GM12878 (cell line): ENCODE measurements around the gene GIT1. TPM values are rescaled to one million over a fixed set of nuclear protein-coding genes. Genes with fewer than 3 reads are reported as not detected.

Source experiments
- ATAC-seq: fragments of 200-7000 bp; cut with Tn5 transposase; 3 replicates; pipeline ENCODE4 v1.9.1; 2020; ENCODE audit warnings: mild to moderate bottlenecking, moderate library complexity
- BruUV-seq: library from RNA; stranded (reverse); fragments of 400-500 nt; replicated peaks from 2 replicates; lab custom pipeline; 2021; lab: Mats Ljungman, UMichigan
- CTCF ChIA-PET: fragments of 300-600 bp; sonication (Branson Sonifier 250); formaldehyde crosslinking; extraction: SDS; loops from one replicate; lab custom pipeline; 2021; ENCODE audit warnings: inconsistent platforms; lab: Yijun Ruan, JAX
- POLR2A ChIA-PET: fragments of 350-600 bp; formaldehyde crosslinking; extraction: SDS; loops from one replicate; lab custom pipeline; 2021; ENCODE audit warnings: inconsistent platforms; lab: Charles Lee
- RAD21 ChIA-PET: fragments of 300-600 bp; sonication (Branson Sonifier 250); formaldehyde crosslinking; loops from one replicate; lab custom pipeline; 2023; ENCODE audit warnings: antibody characterized with exemption; ENCODE audit not compliant: unreplicated experiment; lab: Charles Lee
- SMC1A ChIA-PET: fragments of 300-600 bp; sonication (Branson Sonifier 250); formaldehyde crosslinking; loops from one replicate; lab custom pipeline; 2023; ENCODE audit not compliant: unreplicated experiment, uncharacterized antibody; lab: Charles Lee
- DNase-seq: peaks from one replicate; pipeline ENCODE4 v3.0.0-alpha.2; 2011; ENCODE audit warnings: low read depth, low spot score
- FAIRE-seq: peaks from 3 replicates; lab custom pipeline; 2011; peaks lifted over from hg19 to GRCh38; lab: Jason Lieb, UNC
- H2AFZ ChIP-seq: 2 replicates; pipeline ENCODE4 v1.6.0; 2011; ENCODE audit warnings: low read depth, low read length, control low read depth; ENCODE audit not compliant: control insufficient read depth
- H3K27ac ChIP-seq: 2 replicates; pipeline ENCODE4 v1.5.1; 2011; ENCODE audit warnings: control low read depth; ENCODE audit not compliant: control insufficient read depth, insufficient read depth
- H3K27me3 ChIP-seq, 2 experiments: replicated peaks in 1 of 2; 2 replicates each; pipeline versions ENCODE4 v1.6.0 to v1.6.1; 2011; ENCODE audit warnings: low read length in 1 of 2; ENCODE audit not compliant: control insufficient read depth in 2 of 2, insufficient read depth in 2 of 2
- H3K36me3 ChIP-seq, 2 experiments: 2 replicates each; pipeline ENCODE4 v1.5.1; 2011; ENCODE audit warnings: low read length in 1 of 2; ENCODE audit not compliant: control insufficient read depth in 2 of 2, insufficient read depth in 2 of 2
- H3K4me1 ChIP-seq: 2 replicates; pipeline ENCODE4 v1.6.1; 2011; ENCODE audit warnings: mild to moderate bottlenecking, low read length, moderate library complexity, mixed read lengths; ENCODE audit not compliant: control insufficient read depth, insufficient read depth
- H3K4me2 ChIP-seq: 2 replicates; pipeline ENCODE4 v1.6.0; 2011; ENCODE audit warnings: control low read depth; ENCODE audit not compliant: control insufficient read depth, insufficient read depth
- H3K4me3 ChIP-seq: fragments of 200-600 bp; sonication (generic); 2 replicates; pipeline ENCODE4 v1.5.1; 2016
- H3K79me2 ChIP-seq: 2 replicates; pipeline ENCODE4 v1.6.0; 2011; ENCODE audit warnings: low read length; ENCODE audit not compliant: control insufficient read depth, insufficient read depth
- H3K9ac ChIP-seq: 2 replicates; pipeline ENCODE4 v1.8.0; 2011; ENCODE audit warnings: low read length, control low read depth, mixed read lengths; ENCODE audit not compliant: control insufficient read depth, insufficient read depth
- H3K9me3 ChIP-seq: replicated peaks from 3 replicates; pipeline ENCODE4 v1.5.1; 2011; ENCODE audit warnings: mild to moderate bottlenecking, low read length; ENCODE audit not compliant: control insufficient read depth, insufficient read depth
- H4K20me1 ChIP-seq: 2 replicates; pipeline ENCODE4 v1.6.0; 2011; ENCODE audit not compliant: control insufficient read depth, insufficient read depth
- CHD2 ChIP-seq: IDR thresholded peaks from 2 replicates; pipeline ENCODE4 v1.6.1; 2011; ENCODE audit warnings: low read depth, low read length, improper control_type of control experiment, borderline replicate concordance
- HDGF ChIP-seq: fragments of 450-650 bp; IDR thresholded peaks from 2 replicates; pipeline ENCODE4 v1.6.1; 2016; ENCODE audit warnings: antibody characterized with exemption
- WGBS: methylation state at CpG from one replicate; pipeline ENCODE4 v1.1.6; 2016; ENCODE audit warnings: low lambda C conversion rate; ENCODE audit not compliant: insufficient replicate concordance, insufficient coverage; ENCODE audit errors: missing lambda C conversion rate; 5-methylcytosine and 5-hydroxymethylcytosine counted together
- in situ Hi-C: fragments of 300-500 bp; cut with MboI; formaldehyde crosslinking; loops from 9 replicates; pipeline ENCODE4 v1.14.3; 2018; ENCODE audit warnings: mixed read lengths
- intact Hi-C: fragments of 100-400 bp; cut with micrococcal nuclease; formaldehyde crosslinking; loops from one replicate; pipeline ENCODE4 v1.14.2; 2022; ENCODE audit not compliant: unreplicated experiment
- polyA plus RNA-seq, 11 experiments: library from polyadenylated mRNA; depleted of rRNA in 4 of 11; unstranded in 6 of 11; stranded (reverse) in 5 of 11; fragments of >200 nt; fragmentation: Nextera tagmentation in 4 of 11; fragmentation: Illumina TruSeq in 1 of 11; extraction: Ambion mirVana in 4 of 11; extraction: Trizol in 1 of 11; gene quantifications; 1 replicate in 1 of 11; 2 replicates in 10 of 11; pipeline versions ENCODE4 v1.2.1 to v1.2.3, GENCODE V29; 2011 to 2016; ENCODE audit warnings: inconsistent platforms in 2 of 11, missing spikeins in 2 of 11, low read depth in 1 of 11
- total RNA-seq, 4 experiments: library from RNA; depleted of rRNA in 3 of 4; stranded (reverse); fragments of >200 nt in 3 of 4; fragmentation: Illumina TruSeq in 1 of 4; extraction: Trizol in 1 of 4; gene quantifications; 2 replicates each; pipeline versions ENCODE4 v1.2.1 to v1.2.3, GENCODE V29; 2013 to 2021
- TF ChIP-seq, protein P1 (sequence below), 3 experiments: IDR thresholded peaks in 2 of 3; conservative IDR thresholded peaks in 1 of 3; 2 replicates each; pipeline ENCODE4 v1.5.1; 2011; ENCODE audit warnings: low read depth in 3 of 3, low read length in 3 of 3, mild to moderate bottlenecking in 3 of 3, control low read depth in 2 of 3, moderate library complexity in 2 of 3, inconsistent platforms in 1 of 3, mixed read lengths in 1 of 3; ENCODE audit not compliant: control insufficient read depth in 2 of 3, insufficient read depth in 1 of 3; ENCODE audit errors: extremely low read depth in 1 of 3

Gene GIT1
- total and polyA plus RNA-seq, 10 of the 15 experiments (the other 5 are each of a cell fraction or from before 2014, with no cell fraction given), result 0.24 to 45.3 (median 20.9) TPM

DNA sequence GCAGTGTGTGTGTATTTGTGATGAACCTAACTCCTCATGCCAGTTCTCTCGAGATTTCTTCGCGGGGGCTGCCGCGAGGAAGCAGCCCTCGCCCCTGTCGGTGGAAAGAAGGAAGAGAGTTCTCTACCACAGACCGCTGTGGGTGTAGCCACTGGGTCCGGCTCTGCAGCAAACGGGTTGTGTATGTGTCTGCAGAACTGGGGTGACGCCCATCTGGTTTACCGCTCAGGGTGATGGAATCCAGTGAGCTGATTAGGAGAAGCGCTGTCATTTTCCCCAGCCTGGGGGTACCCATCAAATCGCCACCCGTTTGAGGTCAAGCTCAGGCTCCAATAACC lies 25.6 kb upstream of the GIT1 start:
- ChIA-PET POLR2A (interaction anchor here (0.8 to 1.0 kb wide), 3 partner anchors 10 to 189 kb away, joined by 3 read pairs; no protein-coding TSS in a partner anchor), RAD21 (interaction anchor here (0.9 to 3.9 kb wide), 5 partner anchors 23 to 316 kb away, joined by 4 to 65 read pairs (median 20); partner anchors contain the start of genes ANKRD13B and SSH2), CTCF (interaction anchor here (0.9 to 7.1 kb wide), 12 partner anchors 15 to 316 kb away, joined by 3 to 82 read pairs (median 5); partner anchors contain the start of gene ANKRD13B), SMC1A (interaction anchor here (0.6 to 1.7 kb wide), 5 partner anchors 24 to 312 kb away, joined by 3 to 7 read pairs (median 3); no protein-coding TSS in a partner anchor)
- TF ChIP-seq CHD2, result 0 out of 2 replicates have a peak, but pooled peaks have one; percentile 22
- TF ChIP-seq, protein P1, sequence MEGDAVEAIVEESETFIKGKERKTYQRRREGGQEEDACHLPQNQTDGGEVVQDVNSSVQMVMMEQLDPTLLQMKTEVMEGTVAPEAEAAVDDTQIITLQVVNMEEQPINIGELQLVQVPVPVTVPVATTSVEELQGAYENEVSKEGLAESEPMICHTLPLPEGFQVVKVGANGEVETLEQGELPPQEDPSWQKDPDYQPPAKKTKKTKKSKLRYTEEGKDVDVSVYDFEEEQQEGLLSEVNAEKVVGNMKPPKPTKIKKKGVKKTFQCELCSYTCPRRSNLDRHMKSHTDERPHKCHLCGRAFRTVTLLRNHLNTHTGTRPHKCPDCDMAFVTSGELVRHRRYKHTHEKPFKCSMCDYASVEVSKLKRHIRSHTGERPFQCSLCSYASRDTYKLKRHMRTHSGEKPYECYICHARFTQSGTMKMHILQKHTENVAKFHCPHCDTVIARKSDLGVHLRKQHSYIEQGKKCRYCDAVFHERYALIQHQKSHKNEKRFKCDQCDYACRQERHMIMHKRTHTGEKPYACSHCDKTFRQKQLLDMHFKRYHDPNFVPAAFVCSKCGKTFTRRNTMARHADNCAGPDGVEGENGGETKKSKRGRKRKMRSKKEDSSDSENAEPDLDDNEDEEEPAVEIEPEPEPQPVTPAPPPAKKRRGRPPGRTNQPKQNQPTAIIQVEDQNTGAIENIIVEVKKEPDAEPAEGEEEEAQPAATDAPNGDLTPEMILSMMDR (IDR thresholded peaks at IDR 0.05 in 2 of 3, conservative IDR thresholded peaks at IDR 0.05 in 1 of 3; ENCODE audit: control insufficient read depth in 2 of 3, extremely low read depth in 1 of 3, insufficient read depth in 1 of 3, low read depth in 3 of 3, low read length in 3 of 3), result 0 out of 6 replicates have a peak, but pooled peaks of 1 of the 3 experiments have one; percentile 7
- TF ChIP-seq HDGF, result no peak
- Histone ChIP-seq H3K4me2 (peak overlapping the region; percentile 98), H3K79me2 (no peaks in the 10 kb centered on the region), H3K27me3 (peaks cover 4 to 6% of the 10 kb centered on the region in 2 experiments; a peak in 3 of 4 replicates), H3K27ac (no peak overlapping the region), H3K4me3 (peak overlapping the region; percentile 62; the same call in 1 of the 2 replicates), H3K9me3 (no peaks in the 10 kb centered on the region; the same call in 2 of the 3 replicates), H2AFZ (peak overlapping the region; percentile 35), H4K20me1 (no peaks in the 10 kb centered on the region; the same call in 1 of the 2 replicates), H3K4me1 (peaks cover 38% of the 10 kb centered on the region), H3K9ac (no peak overlapping the region), H3K36me3 (no peaks in the 10 kb centered on the region)
- intact Hi-C loops, result loop anchor here (10.0 kb wide), 2 partner anchors 80 to 320 kb away; partner anchors contain the start of gene SSH2
- FAIRE-seq, result no peak
- 4% methylated on average over 15 of the region's 15 CpGs for WGBS
- no TSS peak for BruUV-seq
- no peak for ATAC-seq
- no peak for DNase-seq
- in situ Hi-C loops, result no loop called here
